ENCODE data around the gene HELZ.
"Not testable (repeated sequence)": the region's sequence is repeated elsewhere in the genome, so short reads cannot be mapped to it uniquely, and the experiment has no call there.

- TF ChIP-seq HEYL (CRISPR knock-in tag; IDR thresholded peaks at IDR 0.05); POLR2A (IDR thresholded peaks at IDR 0.05; ENCODE audit: low read length); CTCF (IDR thresholded peaks at IDR 0.05); USF2 (IDR thresholded peaks at IDR 0.05); BHLHE40 (IDR thresholded peaks at IDR 0.05; ENCODE audit: low read depth, low read length); EP300 (IDR thresholded peaks at IDR 0.05); E2F6 (IDR thresholded peaks at IDR 0.05; ENCODE audit: borderline replicate concordance, low read depth); REST (IDR thresholded peaks at IDR 0.05): not testable (repeated sequence)
These were observed 6.6 kb upstream of the HELZ start for GRCh38 chr17:67251586-67251985.
